Measurements from ENCODE around the gene CCDC141. TPM values are rescaled to one million over a fixed set of nuclear protein-coding genes. Genes with fewer than 3 reads are reported as not detected.
A peak's percentile ranks its signal among the peaks of the same experiment; 100 is the strongest.
"Not testable (repeated sequence)": the region's sequence is repeated elsewhere in the genome, so short reads cannot be mapped to it uniquely, and the experiment has no call there.

Gene CCDC141
- total RNA-seq, 1 donor from 2014 or later = 116 TPM

DNA sequence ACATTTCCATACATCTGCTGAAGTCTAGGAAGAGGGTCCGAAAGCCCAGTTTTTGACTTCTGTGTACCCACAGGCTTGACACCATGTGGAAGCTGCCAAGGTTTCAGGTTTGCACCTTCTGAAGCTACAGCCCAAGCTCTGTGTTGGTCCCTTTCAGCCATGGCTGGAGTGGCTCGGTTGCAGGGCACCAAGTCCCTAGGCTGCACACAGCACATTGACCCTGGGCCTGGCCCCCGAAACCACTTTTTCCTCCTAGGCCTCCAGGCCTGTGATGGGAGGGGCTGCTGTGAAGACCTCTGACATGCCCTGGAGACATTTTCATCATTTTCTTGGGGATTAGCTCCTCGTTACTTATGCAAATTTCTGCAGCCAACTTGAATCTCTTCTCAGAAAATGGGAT, 55.7 kb downstream of the CCDC141 start:
- DNase-seq (ENCODE audit: missing footprints) (peak; percentile 65), ATAC-seq (no peak)
- intact Hi-C loops (cut with DNase I) = no loop called here

DNA sequence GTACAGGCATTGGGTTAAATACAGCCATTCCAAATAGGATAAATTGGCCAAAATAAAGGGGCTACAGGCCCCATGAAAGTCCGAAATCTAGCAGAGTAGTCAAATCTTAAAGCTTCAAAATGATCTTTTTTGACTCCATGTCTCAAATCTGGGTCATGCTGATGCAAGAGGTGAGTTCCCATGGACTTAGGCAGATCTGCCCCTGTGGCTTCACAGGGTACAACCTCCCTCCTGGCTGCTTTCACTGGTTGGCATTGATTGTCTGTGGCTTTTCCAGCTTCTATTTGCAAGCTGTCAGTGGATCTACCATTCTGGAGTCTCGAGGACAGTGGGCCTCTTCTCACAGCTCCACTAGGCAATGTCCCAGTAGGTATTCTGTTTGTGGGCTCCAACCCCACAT, 56.1 kb downstream of the CCDC141 start:
- intact Hi-C loops (cut with DNase I) = no loop called here
- DNase-seq (ENCODE audit: missing footprints) = no peak
- ATAC-seq = no peak

DNA sequence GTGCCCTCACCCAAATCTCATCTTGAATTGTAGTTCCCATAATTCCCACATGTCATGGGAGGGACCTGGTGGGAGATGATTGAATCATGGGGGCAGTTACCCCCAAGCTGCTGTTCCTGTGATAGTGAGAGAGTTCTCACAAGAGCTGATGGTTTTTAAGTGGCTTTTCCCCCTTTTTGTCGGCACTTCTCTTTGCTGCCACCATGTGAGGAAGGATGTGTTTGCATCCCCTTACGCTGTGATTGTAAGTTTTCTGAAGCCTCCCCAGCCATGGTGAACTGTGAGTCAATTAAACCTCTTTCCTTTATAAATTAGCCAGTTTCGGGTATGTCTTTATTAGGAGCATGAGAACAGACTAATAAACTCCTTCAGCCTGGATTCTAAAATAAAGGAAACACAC, 57.2 kb downstream of the CCDC141 start:
- ATAC-seq; DNase-seq (ENCODE audit: missing footprints); intact Hi-C loops (cut with DNase I): not testable (repeated sequence)

DNA sequence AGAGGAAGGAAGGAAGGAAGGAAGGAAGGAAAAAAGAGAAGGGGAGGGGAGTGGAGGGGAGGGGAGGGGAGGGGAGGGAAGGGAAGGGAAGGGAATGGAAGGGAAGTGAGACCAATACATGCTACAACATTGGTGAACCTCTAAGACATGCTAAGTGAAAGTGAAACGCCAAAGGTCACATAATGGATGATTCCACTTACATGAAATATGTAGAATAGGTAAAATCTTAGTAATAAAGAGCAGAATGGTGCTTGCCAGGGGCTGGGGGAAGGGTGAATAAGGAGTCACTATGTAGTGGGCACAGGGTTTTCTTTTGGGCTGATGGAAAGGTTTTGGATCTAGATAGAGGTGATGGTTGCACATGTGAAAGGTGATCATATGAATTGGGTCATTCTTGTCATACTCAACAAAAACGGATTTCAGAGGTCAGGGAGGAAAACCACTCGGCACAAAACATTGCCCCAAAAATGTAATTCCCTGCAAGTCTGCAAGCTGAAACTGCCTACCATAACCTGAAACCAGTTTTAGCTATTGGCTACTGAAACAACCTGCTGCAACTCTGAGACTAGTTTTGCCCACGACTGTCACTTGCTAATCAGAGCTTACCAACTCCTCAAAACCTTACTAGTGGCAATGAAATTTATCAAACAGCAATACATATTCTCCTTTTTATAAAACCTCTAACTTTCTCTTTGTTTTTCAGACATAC, 59.2 kb downstream of the CCDC141 start:
- ATAC-seq (no peak), DNase-seq (ENCODE audit: missing footprints) (no peak)
- intact Hi-C loops (cut with DNase I) = no loop called here

DNA sequence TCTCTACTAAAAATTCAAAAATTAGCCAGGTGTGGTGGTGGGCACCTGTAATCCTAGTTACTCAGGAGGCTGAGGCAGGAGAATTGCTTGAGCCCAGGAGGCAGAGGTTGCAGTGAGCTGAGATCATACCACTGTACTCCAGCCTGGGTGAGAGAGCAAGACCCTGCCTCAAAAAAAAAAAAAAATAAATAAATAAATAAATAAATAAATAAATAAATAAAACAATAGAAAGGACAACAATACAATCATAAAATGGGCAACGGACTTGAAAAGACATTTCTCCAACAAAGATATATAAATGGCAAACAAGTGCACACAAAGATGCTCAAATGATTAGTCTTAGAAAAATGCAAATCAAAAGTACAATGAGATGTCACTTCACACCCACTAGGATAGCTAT, 60.5 kb downstream of the CCDC141 start:
- DNase-seq (ENCODE audit: missing footprints); ATAC-seq; intact Hi-C loops (cut with DNase I): not testable (repeated sequence)

DNA sequence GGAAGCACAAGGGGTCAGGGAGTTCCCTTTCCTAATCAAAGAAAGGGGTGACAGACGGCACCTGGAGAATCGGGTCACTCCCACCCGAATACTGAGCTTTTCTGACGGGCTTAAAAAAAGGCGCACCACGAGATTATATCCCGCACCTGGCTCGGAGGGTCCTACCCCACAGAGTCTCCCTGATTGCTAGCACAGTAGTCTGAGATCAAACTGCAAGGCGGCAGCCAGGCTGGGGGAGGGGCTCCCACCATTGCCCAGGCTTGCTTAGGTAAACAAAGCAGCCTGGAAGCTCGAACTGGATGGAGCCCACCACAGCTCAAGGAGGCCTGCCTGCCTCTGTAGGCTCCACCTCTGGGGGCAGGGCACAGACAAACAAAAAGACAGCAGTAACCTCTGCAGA, 67.3 kb downstream of the CCDC141 start:
- ATAC-seq; DNase-seq (ENCODE audit: missing footprints); intact Hi-C loops (cut with DNase I): not testable (repeated sequence)

DNA sequence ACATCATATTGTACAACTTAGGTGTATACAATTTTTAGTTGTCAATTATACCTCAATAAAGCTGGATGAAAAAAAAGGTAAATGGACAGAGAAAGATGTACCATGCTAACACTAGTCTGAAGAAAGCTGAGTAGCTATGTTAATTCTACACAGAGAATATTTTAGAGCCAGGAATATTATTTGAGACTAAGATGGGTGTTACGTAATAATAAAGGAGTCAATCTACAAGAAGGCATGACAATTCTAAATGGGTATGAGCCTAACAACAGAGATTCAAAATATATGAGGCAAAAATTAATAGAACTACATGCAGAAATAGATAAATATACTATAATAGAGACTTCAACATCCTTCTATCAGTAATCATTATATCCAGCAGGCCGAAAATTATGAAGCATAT, 69.1 kb downstream of the CCDC141 start:
- DNase-seq (ENCODE audit: missing footprints) (no peak), ATAC-seq (no peak)
- intact Hi-C loops (cut with DNase I) = no loop called here

DNA sequence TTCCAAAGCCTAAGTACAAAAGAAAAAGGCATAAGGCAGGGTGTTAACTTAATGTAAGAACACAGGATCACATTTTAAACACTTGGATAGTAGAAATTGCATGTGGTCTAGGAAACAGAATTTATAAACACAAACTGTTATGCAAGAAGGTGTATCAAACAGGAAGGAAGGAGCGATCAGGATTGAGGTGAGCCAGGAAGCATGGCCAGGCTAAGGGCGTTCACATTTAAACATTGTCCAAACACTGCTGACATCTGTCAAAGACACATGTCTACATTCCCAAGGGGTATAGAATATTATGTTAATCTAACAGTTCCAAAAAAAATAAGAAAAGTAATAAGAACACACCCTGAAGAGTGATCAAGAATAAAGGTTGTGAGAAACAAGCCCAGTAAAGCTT, 71.3 kb downstream of the CCDC141 start:
- intact Hi-C loops (cut with DNase I) = no loop called here
- DNase-seq (ENCODE audit: missing footprints) (no peak), ATAC-seq (no peak)

DNA sequence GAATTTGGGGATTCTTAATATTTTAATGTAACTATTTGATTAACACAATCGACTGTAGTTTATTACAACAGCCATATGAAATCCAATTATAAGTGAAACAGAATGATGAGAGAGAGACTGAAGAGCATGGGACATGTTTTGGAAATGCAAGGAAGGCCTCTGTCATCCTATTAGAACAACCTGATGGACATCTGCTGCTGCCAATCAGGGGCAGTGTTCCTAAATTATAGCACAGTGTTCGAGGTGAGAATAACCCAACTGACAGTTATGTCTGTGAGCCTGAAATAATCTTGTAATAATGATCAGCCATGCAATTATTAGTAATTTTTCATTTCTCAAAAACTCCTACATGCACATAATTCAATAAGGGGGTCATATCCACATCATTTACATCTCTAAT, 73.6 kb downstream of the CCDC141 start:
- DNase-seq (ENCODE audit: missing footprints) (no peak), ATAC-seq (no peak)
- intact Hi-C loops (cut with DNase I) = no loop called here

DNA sequence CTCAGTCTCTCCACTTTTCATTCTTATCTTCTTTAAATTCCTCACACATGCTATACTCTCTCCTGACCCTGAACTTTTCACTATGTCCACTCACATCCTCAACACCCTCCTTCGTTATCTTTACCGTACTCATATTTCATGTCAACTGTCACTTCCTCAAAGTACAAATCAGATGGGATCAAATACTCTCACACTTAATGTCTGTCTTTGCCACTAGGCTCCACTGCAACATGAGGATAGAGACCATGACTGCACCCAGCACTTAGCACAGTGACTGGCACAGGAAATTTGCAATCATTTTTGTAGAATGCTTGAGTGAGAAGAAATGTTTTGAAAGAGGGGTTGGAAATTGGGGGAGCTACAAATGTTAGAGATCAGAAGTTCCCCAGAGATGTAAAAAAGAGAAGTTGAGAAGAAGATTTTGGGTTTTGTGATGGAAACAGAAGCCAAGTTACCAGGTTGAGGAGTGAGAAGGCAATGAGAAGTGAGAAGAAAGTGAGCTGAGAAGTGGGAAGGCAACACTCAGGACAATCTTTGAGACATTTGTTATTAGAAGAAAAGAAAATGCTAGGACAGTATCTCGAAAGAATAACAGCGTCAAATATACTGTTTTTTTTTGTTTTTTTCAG, 87.0 kb downstream of the CCDC141 start:
- intact Hi-C loops (cut with DNase I) = no loop called here
- DNase-seq (ENCODE audit: missing footprints) = no peak
- ATAC-seq = peak; percentile 57

DNA sequence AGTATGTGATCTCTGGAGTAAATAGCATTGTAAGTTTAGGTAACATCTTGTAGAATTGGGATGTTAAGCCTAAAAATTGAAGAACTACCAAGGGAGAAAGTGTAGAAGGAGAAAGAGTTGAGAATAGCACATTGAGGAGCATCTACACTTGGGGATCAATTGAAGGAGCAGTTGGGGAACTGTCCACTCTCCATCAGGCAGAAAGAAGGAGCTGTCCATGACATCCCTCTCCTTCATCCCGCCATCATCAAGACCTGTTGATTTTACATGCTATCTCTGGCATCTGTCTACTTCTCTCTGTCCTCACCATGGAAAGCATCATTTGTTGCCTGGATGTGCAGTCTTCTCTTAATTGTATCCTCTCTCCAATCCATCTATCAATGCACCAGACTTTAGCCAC, 87.8 kb downstream of the CCDC141 start:
- intact Hi-C loops (cut with DNase I) = no loop called here
- DNase-seq (ENCODE audit: missing footprints) = no peak
- ATAC-seq = no peak

DNA sequence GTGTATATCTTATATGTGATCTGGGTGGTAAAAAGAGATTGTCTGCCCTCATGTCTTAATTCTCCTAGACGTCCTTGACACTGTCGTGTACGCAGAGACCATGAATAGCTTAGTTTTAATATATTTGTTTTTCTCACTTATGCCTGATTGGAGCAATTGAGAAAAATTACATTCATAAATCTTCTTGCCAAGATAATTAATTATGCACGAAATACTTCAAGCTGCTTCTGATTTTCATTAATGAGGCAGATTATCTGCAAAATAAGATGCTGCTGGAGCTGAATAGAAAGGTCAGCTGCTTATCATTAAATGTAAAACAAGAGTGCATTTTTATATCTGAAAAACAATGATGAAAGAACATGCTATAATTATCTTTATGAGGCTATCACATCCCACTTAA, 95.9 kb downstream of the CCDC141 start:
- DNase-seq (ENCODE audit: missing footprints) (no peak), ATAC-seq (no peak)
- intact Hi-C loops (cut with DNase I) = no loop called here

DNA sequence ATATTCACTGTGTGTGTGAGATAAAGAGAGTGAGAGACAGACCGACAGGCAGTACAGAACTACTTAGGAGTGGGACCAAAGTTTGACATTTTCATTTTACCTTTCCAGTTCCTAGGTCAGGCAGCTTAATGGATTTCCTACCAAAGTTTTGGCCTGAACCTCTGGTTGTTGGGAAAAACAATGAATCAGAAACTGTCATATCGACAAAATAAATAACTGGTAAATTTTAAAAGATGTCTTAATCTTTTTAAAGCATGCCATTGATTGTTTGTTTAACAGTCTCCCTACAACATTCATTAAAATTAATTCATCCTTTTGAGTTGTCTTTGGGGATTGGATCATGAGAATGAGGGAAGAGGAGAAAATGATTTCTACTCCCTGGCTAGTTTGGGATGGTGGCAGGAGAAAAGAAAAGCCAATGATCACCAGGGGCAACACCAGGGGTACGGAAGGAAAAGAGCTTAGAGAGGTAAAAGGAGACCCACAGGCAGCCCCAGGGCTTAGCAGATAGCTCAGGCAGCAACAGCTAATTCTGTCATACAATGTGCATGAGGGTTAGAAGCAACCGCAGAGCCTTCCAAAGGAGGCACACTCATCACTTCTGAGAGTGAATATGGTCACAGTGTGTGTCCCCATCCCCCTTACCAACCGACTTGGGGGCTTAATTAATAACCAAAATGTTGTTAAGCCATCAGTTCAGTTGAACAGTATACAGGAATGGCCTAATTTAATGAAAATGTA, 98.5 kb downstream of the CCDC141 start:
- no peak for ATAC-seq
- no peak for DNase-seq (ENCODE audit: missing footprints)
- intact Hi-C loops (cut with DNase I) = no loop called here

DNA sequence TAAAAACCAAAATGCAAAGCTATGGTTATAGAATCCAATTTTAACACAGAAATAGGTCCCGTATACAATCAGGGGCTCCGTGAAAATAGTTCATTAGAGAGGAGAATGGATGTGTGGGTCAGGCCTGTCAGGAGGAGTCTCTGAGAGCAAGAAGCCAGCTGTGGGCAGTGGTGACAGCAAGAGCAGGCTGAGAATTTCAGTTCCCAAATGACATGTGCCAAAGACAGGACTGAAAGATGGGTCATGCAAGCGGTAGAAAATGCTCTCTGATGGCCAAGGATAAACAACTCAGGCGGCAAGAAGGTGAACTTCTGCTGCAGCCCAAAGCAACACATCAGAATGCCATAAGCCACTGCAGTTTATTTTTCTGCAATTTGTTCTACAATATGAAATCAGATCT, 100.4 kb downstream of the CCDC141 start:
- no peak for DNase-seq (ENCODE audit: missing footprints)
- no peak for ATAC-seq
- intact Hi-C loops (cut with DNase I) = no loop called here

DNA sequence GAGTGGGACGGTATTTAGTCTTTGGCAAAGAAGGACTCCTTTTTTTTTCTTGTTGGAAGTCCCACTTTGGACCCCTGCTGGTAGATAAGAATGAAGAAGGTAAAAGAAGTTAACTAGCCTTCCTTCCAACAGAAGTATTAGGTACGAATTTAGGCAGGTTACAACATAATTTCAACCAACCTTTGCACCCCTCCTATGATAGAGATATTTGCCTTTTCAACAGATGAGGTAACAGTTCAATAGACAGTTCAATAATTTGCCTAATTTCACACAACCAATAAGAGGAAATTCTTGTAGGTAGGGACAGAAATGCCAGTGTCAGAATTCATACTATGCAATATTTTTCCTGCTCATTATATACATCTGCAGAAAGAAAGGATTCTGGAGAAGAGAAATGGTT, 100.8 kb downstream of the CCDC141 start:
- no peak for ATAC-seq
- no peak for DNase-seq (ENCODE audit: missing footprints)
- intact Hi-C loops (cut with DNase I) = no loop called here

DNA sequence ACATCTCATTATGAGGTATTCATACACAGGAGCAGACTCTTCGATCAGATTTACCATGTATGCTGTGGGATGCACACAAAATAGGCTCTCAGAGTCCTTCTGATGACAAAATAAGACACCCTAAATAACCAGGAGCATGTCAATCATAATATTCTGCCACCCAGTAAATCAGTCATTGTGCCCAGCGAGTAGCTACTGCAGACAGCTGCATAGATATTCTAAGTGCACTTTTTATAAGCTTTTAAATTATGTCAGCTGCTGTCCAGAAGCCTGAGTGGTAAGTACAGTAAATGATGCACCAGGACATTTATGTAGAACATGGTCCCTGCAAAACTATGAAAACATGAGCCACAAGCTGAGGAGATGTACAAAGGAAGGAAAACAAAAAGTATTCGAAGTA, 102.9 kb downstream of the CCDC141 start:
- DNase-seq (ENCODE audit: missing footprints) (no peak), ATAC-seq (peak; percentile 44)
- intact Hi-C loops (cut with DNase I) = no loop called here

DNA sequence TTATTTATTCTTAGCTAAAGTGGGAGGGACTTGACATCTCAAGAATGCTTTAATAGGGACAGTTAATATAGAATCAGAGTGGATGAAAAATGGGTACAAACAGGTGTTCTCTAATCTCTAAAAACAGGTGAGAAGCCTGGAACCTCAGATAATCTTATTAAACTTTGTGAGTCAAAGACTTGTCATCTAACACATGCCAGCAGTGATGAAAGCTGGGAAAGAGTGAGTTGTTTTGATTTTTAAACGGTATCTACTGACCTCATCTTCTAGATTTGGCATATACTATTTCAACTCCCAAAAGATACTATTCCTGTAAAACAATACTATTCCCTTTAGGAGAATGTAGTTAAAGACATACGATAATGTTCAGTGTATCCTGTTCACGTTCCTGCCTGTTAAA, 103.4 kb downstream of the CCDC141 start:
- intact Hi-C loops (cut with DNase I) = no loop called here
- no peak for DNase-seq (ENCODE audit: missing footprints)
- ATAC-seq = no peak

DNA sequence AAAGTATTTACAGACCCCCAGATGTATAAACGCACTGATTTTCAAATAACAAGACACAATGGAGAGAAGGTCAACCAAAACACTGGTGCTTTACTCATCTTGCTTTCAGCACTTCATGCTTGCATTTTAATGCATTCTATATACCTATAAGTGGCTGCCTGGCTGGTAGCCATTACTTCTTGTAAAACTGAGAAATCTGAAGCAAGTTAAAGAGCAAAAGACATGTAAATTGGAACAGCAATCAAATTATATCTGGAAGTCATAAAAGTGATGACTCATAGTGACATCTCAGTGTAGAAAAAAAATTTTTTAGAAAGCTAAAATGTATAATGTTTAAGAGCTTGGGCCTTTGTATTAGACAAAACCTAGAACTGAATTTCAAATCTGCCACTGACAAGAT, 106.2 kb downstream of the CCDC141 start:
- intact Hi-C loops (cut with DNase I) = no loop called here
- ATAC-seq = no peak

DNA sequence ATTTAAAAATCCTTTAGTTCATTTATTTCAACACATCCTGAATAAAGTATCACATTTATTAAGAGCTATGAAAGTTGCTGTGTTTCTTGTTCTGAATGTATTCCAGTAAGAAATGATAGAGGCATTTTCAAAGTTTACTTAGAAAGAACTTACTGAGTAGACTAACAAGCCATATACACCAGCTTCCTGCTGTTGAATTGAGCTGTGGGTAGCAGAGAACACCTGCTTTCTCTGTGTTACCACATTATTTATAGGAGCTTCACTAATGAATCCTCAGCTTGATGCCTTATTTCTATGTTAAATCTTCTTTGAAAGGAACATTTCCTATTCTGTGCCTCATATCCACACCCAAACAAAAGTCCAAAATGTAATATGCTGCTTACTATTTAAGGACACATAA, 115.4 kb downstream of the CCDC141 start:
- intact Hi-C loops (cut with DNase I) = no loop called here
- ATAC-seq (no peak), DNase-seq (ENCODE audit: missing footprints) (no peak)

More for the DNA sequence above, 106.2 kb downstream of the CCDC141 start:
- no peak for DNase-seq (ENCODE audit: missing footprints)

DNA sequence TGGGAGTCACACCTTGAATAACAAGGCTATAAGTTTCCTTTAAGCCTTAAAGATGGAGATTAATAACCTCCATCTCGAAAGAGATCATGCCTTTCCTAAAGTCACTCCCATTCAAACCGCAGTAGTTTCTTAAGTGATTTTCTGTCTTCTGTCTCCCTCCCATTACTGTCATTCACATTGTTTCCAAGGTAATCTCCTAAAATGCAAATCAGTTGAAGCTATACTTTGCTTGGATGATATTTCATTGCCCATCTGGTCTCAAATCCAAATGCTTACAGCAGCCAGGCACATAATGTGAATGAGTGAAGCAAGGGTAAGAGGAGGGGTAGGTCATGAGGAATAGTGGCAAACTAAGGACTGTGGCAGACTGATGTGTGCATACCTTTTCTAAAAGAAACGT, 116.4 kb downstream of the CCDC141 start:
- DNase-seq (ENCODE audit: missing footprints) = no peak
- no peak for ATAC-seq
- intact Hi-C loops (cut with DNase I) = no loop called here

Measured in Right ventricle myocardium inferior (tissue), 1 donor.